Sigmoid colon (tissue), 4 donors: ENCODE measurements around the gene SERPINB11.
"Not testable (repeated sequence)": the region's sequence is repeated elsewhere in the genome, so short reads cannot be mapped to it uniquely, and the experiment has no call there.

ENCODE experiments used
- CTCF ChIP-seq, 4 experiments: fragments of 450-650 bp in 3 of 4; fragments of 200-600 bp in 1 of 4; IDR thresholded peaks; one replicate each; pipeline ENCODE4 v1.5.1; 2016 to 2019; ENCODE audit warnings: antibody characterized with exemption in 4 of 4, mild to moderate bottlenecking in 3 of 4, moderate library complexity in 2 of 4
- EP300 ChIP-seq, 4 donors: sonication (generic); formaldehyde crosslinking; IDR thresholded peaks; one replicate each; pipeline ENCODE4 v1.6.1; 2017; ENCODE audit warnings: antibody characterized with exemption in 4 of 4
- POLR2A ChIP-seq, 2 donors: fragments of 450-650 bp; IDR thresholded peaks; one replicate each; pipeline ENCODE4 v1.6.1; 2016; ENCODE audit warnings: antibody characterized with exemption in 2 of 2, mild to moderate bottlenecking in 2 of 2, moderate library complexity in 2 of 2
- POLR2AphosphoS5 ChIP-seq, 4 donors: sonication (generic); formaldehyde crosslinking; IDR thresholded peaks; one replicate each; pipeline ENCODE4 v1.6.1; 2017; ENCODE audit warnings: antibody characterized with exemption in 4 of 4

GRCh38 chr18:63661750-63662149, 41.0 kb upstream of the SERPINB11 start, which contains the start of gene SERPINB3:
- TF ChIP-seq CTCF, POLR2A, POLR2AphosphoS5, EP300 (IDR thresholded peaks at IDR 0.05): not testable (repeated sequence)
